H54 (cell line): ENCODE data around the gene TYK2.
A peak's percentile ranks its signal among the peaks of the same experiment; 100 is the strongest.

ENCODE experiments used
- DNase-seq: peaks from one replicate; pipeline ENCODE4 v3.0.0; 2011; ENCODE audit warnings: low spot score, mixed read lengths; ENCODE audit not compliant: insufficient read length
- FAIRE-seq: peaks from 3 replicates; lab custom pipeline; 2011; peaks lifted over from hg19 to GRCh38; lab: Jason Lieb, UNC
- POLR2A ChIP-seq: IDR thresholded peaks from 2 replicates; pipeline ENCODE4 v1.6.1; 2011; ENCODE audit warnings: low read depth, mild to moderate bottlenecking, low read length

TYK2 gene

GRCh38 chr19:10315335-10316214, 64.8 kb downstream of the TYK2 start, which contains the start of gene FDX2:
Gene FDX2, minus strand, starts transcription at chr19:10316015. Its CDS starts 19 bp downstream, at chr19:10315996.
- DNase-seq: peak; percentile 88
- TF ChIP-seq POLR2A: peak; percentile 83
- FAIRE-seq: no peak

GRCh38 chr19:10309423-10309822, 70.9 kb downstream of the TYK2 start, which contains the start of gene ZGLP1:
Gene ZGLP1, minus strand, starts transcription at chr19:10309815.
- TF ChIP-seq POLR2A: no peak
- FAIRE-seq (no peak), DNase-seq (no peak)

DNA sequence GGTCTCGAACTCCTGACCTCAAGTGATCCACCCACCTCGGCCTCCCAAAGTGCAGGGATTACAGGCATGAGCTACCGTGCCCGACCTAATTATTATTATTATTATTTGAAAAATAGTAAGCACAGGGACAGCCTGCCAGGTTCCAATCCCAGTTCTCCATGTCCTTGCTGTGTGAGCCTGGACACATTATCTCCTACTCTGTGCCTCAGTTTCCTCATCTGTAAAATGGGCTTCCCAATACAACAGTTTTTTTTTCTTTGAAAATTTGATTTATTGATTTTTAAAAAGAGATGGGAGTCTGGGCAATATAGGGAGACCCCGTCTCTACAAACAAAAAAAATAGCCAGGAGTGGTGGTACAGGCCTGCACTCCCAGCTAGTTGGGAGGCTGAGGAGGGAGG, 74.0 kb downstream of the TYK2 start:
- no peak for TF ChIP-seq POLR2A
- no peak for FAIRE-seq
- no peak for DNase-seq

GRCh38 chr19:10305139-10305806, 75.1 kb downstream of the TYK2 start:
- no peak for TF ChIP-seq POLR2A
- no peak for DNase-seq
- no peak for FAIRE-seq
